HEK293 (cell line): ENCODE data around the gene NANOS1.

ENCODE experiments used
- KLF10 ChIP-seq: fragments of 450-650 bp; IDR thresholded peaks from 2 replicates; pipeline ENCODE4 v1.5.1; 2018; ENCODE audit warnings: missing biosample characterization, mild to moderate bottlenecking, missing genetic modification characterization
- KLF16 ChIP-seq: fragments of 450-650 bp; formaldehyde crosslinking; IDR thresholded peaks from 2 replicates; pipeline ENCODE4 v1.5.1; 2017; ENCODE audit warnings: missing biosample characterization, missing genetic modification characterization
- REPIN1 ChIP-seq: fragments of 450-650 bp; formaldehyde crosslinking; IDR thresholded peaks from 2 replicates; pipeline ENCODE4 v1.5.1; 2017; ENCODE audit warnings: missing biosample characterization, missing genetic modification characterization, low read depth
- YY1 ChIP-seq: fragments of 450-650 bp; formaldehyde crosslinking; IDR thresholded peaks from 2 replicates; pipeline ENCODE4 v1.5.1; 2018; ENCODE audit warnings: missing biosample characterization, missing genetic modification characterization
- ZBTB11 ChIP-seq: fragments of 450-650 bp; formaldehyde crosslinking; conservative IDR thresholded peaks from 2 replicates; pipeline ENCODE4 v1.5.1; 2016; ENCODE audit warnings: low read depth, missing biosample characterization, missing genetic modification characterization
- ZNF623 ChIP-seq: fragments of 450-650 bp; formaldehyde crosslinking; IDR thresholded peaks from 2 replicates; pipeline ENCODE4 v1.5.1; 2016; ENCODE audit warnings: missing biosample characterization, missing genetic modification characterization

DNA sequence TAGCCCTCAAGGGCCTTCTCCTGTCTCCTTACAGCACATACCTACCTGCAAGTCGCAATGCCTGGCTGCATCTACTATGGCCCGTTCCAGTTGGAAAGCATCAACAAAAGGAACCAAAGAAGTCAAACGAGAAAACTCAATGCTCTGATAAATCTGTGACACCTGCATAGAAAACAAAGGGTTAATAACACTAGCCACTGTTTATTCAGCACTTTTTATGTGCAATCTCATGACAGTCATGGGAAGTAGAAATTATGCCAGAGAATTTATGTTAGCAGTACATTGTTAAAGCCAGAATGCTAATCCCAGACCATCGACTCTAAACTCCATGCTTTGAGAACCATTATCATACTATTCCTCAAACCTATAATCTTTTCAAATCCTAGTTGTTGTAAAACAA lies 30.0 kb downstream of the NANOS1 start:
- TF ChIP-seq REPIN1 (tag by site-specific recombination) (no peak), YY1 (tag by site-specific recombination) (no peak), ZNF623 (tag by site-specific recombination) (no peak), ZBTB11 (no peak), KLF16 (no peak), KLF10 (no peak)
